Endothelial cell (in vitro differentiated cells): ENCODE results near the gene USP50. TPM values are rescaled to one million over a fixed set of nuclear protein-coding genes. Genes with fewer than 3 reads are reported as not detected.
"Not testable (repeated sequence)": the region's sequence is repeated elsewhere in the genome, so short reads cannot be mapped to it uniquely, and the experiment has no call there.

Source experiments
- DNase-seq: peaks from one replicate; pipeline ENCODE4 v3.0.0; 2021; ENCODE audit warnings: low spot score
- H3K27ac Mint-ChIP-seq: one replicate; pipeline ENCODE4 v1.8.0; 2021; ENCODE audit warnings: mixed read lengths, inconsistent platforms; ENCODE audit not compliant: unreplicated experiment
- H3K27me3 Mint-ChIP-seq: one replicate; pipeline ENCODE4 v1.8.0; 2021; ENCODE audit warnings: mild to moderate bottlenecking, moderate library complexity, mixed read lengths, inconsistent platforms; ENCODE audit not compliant: unreplicated experiment
- H3K36me3 Mint-ChIP-seq: one replicate; pipeline ENCODE4 v1.8.0; 2021; ENCODE audit warnings: mild to moderate bottlenecking, low read depth, mixed read lengths, inconsistent platforms; ENCODE audit not compliant: unreplicated experiment
- H3K4me1 Mint-ChIP-seq: one replicate; pipeline ENCODE4 v1.8.0; 2021; ENCODE audit warnings: mild to moderate bottlenecking, mixed read lengths, inconsistent platforms; ENCODE audit not compliant: unreplicated experiment
- H3K4me3 Mint-ChIP-seq: one replicate; pipeline ENCODE4 v1.8.0; 2021; ENCODE audit warnings: mild to moderate bottlenecking, mixed read lengths, inconsistent platforms; ENCODE audit not compliant: unreplicated experiment
- H3K9me3 Mint-ChIP-seq: one replicate; pipeline ENCODE4 v1.8.0; 2021; ENCODE audit warnings: mixed read lengths, inconsistent platforms; ENCODE audit not compliant: unreplicated experiment
- total RNA-seq: library from RNA; stranded (reverse); fragmentation: NEBNext Ultra II Directional; extraction: Animal tissue kit (Norgen Biotek cat#: 25700); gene quantifications from one replicate; pipeline ENCODE4 v1.2.1, GENCODE V29; 2021; ENCODE audit not compliant: unreplicated experiment
- TF ChIP-seq, protein P1 (sequence below): fragments of 200-600 bp; sonication (generic); IDR thresholded peaks from one replicate; pipeline ENCODE4 v1.5.0; 2021; ENCODE audit warnings: antibody characterized with exemption; ENCODE audit not compliant: unreplicated experiment

Gene USP50
- total RNA-seq, 1 donor from 2014 or later: 0.92 TPM

DNA sequence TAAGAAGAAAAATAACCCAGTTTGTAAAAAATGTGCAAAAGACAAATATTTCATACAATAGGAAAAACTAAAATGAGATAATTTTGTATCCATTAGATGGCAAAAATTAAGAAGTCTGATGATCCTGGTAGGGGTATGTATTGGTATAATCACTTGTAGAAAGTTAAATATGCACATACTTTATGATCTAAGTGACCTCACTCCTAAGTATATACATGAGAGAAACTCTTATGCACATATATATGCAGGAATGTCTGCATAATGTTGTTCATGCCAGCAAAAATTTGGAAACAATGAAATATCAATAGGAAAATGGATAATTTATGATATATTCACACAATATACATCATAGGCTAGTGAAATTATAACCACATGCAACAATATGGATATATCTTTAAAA is 33.5 kb downstream of the USP50 start:
- no peaks in the 10 kb centered on the region for H3K9me3 Mint-ChIP-seq
- no peaks in the 10 kb centered on the region for H3K36me3 Mint-ChIP-seq
- no peak for DNase-seq
- H3K4me1 Mint-ChIP-seq: no peaks in the 10 kb centered on the region
- no peaks in the 10 kb centered on the region for H3K27me3 Mint-ChIP-seq
- no peak overlapping the region for H3K4me3 Mint-ChIP-seq
- no peak overlapping the region for H3K27ac Mint-ChIP-seq
- TF ChIP-seq, protein P1, sequence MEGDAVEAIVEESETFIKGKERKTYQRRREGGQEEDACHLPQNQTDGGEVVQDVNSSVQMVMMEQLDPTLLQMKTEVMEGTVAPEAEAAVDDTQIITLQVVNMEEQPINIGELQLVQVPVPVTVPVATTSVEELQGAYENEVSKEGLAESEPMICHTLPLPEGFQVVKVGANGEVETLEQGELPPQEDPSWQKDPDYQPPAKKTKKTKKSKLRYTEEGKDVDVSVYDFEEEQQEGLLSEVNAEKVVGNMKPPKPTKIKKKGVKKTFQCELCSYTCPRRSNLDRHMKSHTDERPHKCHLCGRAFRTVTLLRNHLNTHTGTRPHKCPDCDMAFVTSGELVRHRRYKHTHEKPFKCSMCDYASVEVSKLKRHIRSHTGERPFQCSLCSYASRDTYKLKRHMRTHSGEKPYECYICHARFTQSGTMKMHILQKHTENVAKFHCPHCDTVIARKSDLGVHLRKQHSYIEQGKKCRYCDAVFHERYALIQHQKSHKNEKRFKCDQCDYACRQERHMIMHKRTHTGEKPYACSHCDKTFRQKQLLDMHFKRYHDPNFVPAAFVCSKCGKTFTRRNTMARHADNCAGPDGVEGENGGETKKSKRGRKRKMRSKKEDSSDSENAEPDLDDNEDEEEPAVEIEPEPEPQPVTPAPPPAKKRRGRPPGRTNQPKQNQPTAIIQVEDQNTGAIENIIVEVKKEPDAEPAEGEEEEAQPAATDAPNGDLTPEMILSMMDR: no peak

DNA sequence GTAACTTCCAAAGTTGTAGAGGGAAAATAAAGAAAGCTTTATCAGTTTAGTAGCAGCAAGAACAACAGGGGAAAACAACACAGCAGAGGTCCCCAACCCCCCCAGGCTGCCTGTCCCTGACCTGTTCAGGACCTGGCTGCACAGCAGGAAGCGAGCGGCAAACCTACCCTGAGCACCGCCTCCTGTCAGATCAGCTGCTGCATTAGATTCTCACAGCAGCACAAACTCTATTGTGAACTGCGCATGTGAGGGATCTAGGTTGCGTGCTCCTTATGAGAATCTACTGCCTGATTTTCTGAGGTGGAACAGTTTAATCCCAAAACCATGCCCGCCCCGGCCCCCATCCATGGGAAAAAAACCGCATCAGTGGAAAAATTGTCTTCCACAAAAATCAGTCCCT is 40.3 kb downstream of the USP50 start:
- peak; percentile 17 for DNase-seq
- TF ChIP-seq, protein P1: no peak
- Mint-ChIP-seq H3K4me1 (peaks cover 6% of the 10 kb centered on the region), H3K27me3 (no peaks in the 10 kb centered on the region), H3K9me3 (no peaks in the 10 kb centered on the region), H3K36me3 (peaks cover 8% of the 10 kb centered on the region), H3K4me3 (no peak overlapping the region), H3K27ac (peak overlapping the region; percentile 13)

DNA sequence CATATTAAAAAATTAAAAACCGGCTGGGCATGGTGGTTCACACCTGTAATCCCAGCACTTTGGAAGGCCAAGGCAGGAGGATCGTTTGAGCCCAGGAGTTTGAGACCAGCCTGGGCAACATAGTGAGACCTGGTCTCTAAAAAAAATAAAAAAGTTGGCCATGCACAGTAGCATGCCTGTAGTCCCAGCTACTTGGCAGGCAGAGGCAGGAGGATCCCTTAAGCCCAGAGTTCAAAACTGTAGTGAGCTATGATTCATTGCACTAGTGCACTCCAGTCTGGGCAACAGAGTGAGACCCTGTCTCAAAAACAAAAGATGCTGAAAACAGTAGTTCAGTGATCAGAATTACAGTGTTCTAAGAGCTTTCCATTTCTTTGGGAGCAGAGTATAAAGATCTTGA is 40.8 kb downstream of the USP50 start:
- H3K9me3 Mint-ChIP-seq, H3K36me3 Mint-ChIP-seq, H3K4me1 Mint-ChIP-seq, H3K4me3 Mint-ChIP-seq, DNase-seq, H3K27me3 Mint-ChIP-seq: not testable (repeated sequence)
- peak overlapping the region; percentile 13 for H3K27ac Mint-ChIP-seq

DNA sequence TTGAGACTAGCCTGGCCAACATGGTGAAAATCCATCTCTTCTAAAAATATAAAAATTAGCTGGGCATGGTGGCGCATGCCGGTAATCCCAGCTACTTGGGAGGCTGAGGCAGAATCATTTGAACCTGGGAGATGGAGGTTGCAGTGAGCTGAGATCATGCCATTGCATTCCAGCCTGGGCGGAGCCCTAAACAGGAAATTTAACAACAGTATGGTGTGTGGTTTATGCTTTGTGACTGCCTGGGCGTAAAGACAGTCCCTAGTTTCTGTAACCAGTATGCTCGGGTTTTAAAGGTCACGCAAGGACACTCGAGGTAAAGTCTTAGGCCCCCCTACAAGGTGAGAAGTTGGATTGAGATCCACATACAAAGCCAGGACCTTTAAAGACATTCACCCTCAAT is 43.3 kb downstream of the USP50 start:
- Mint-ChIP-seq H3K27me3 (no peaks in the 10 kb centered on the region), H3K27ac (no peak overlapping the region), H3K9me3 (no peaks in the 10 kb centered on the region), H3K4me1 (peaks cover 6% of the 10 kb centered on the region), H3K36me3 (peaks cover 16% of the 10 kb centered on the region), H3K4me3 (no peak overlapping the region)
- no peak for DNase-seq
- TF ChIP-seq, protein P1: no peak

DNA sequence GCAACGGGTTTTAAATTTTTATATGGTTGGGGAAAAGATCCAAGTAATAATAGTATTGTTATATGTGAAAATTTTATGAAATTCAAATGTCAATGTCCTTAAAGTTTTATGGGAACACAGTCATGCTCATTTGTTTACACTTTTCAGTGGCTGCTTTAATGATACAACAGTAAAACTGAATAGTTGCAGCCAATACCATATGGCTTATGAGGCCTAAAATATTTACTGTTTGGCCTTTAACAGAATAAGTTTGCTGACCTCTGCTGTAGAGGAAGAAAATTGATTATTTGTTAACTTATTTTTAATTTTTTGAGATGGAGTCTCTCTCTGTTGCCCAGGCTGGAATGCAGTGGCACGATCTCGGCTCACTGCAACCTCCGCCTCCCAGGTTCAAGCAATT is 44.7 kb downstream of the USP50 start:
- peaks cover 16% of the 10 kb centered on the region for H3K36me3 Mint-ChIP-seq
- no peak overlapping the region for H3K4me3 Mint-ChIP-seq
- TF ChIP-seq, protein P1: no peak
- no peaks in the 10 kb centered on the region for H3K9me3 Mint-ChIP-seq
- peaks cover 6% of the 10 kb centered on the region for H3K4me1 Mint-ChIP-seq
- no peak for DNase-seq
- no peaks in the 10 kb centered on the region for H3K27me3 Mint-ChIP-seq
- no peak overlapping the region for H3K27ac Mint-ChIP-seq

DNA sequence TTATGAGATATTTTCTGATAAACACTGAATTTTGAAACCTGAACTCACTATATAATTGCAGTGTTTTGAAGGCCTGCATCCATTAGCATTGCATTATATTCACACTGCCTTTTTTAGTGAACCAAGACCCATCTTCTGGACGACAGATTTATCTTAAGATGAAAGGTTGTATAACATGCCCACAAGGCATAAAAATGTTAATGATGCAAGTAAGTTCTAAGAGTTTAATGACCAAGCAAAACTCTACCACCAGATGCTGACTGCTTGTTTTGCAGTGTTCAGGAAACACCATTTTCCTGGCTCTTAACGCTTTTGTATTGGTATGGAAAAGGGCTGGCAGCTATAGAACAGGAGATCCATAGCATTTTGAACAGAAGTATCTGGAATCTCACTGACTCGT is 46.1 kb downstream of the USP50 start:
- DNase-seq: no peak
- Mint-ChIP-seq H3K4me1 (peaks cover 2% of the 10 kb centered on the region), H3K27ac (peak overlapping the region; percentile 43)

More for the DNA sequence above, 46.1 kb downstream of the USP50 start:
- Mint-ChIP-seq H3K9me3 (no peaks in the 10 kb centered on the region), H3K4me3 (no peak overlapping the region), H3K36me3 (peaks cover 16% of the 10 kb centered on the region), H3K27me3 (no peaks in the 10 kb centered on the region)
- TF ChIP-seq, protein P1: no peak
